22Rv1 (cell line): Measurements from ENCODE around the gene UBTF.
A peak's percentile ranks its signal among the peaks of the same experiment; 100 is the strongest.

Source experiments
- CTCF ChIP-seq: fragments of 450-650 bp; IDR thresholded peaks from 2 replicates; pipeline ENCODE4 v1.5.1; 2017; ENCODE audit warnings: mild to moderate bottlenecking
- ZFX ChIP-seq: fragments of 450-650 bp; IDR thresholded peaks from 2 replicates; pipeline ENCODE4 v1.6.1; 2017; ENCODE audit warnings: antibody characterized with exemption, borderline replicate concordance

GRCh38 chr17:44206825-44207155 lies 12.7 kb downstream of the UBTF start:
- TF ChIP-seq CTCF = peak; percentile 15; the same call in 1 of the 2 replicates
- no peak for TF ChIP-seq ZFX
